RWPE2 (cell line): ENCODE data around the gene MRPL43.

Experiments used
- ATAC-seq: fragments of 200-7000 bp; cut with Tn5 transposase; 3 replicates; pipeline ENCODE4 v1.9.1; 2021; ENCODE audit warnings: low read depth
- DNase-seq: peaks from one replicate; pipeline ENCODE4 v3.0.0-alpha.2; 2020; ENCODE audit warnings: low spot score
- H3K27ac ChIP-seq: fragments of 450-650 bp; 2 replicates; pipeline ENCODE4 v1.5.1; 2017; ENCODE audit warnings: mild to moderate bottlenecking; ENCODE audit not compliant: poor library complexity, severe bottlenecking
- H3K27me3 ChIP-seq: fragments of 250-450 bp; sonication (Bioruptor Pico); 2 replicates; pipeline ENCODE4 v1.5.1; 2021; ENCODE audit warnings: mild to moderate bottlenecking, moderate library complexity; ENCODE audit not compliant: insufficient read depth, poor library complexity, severe bottlenecking
- H3K36me3 ChIP-seq: fragments of 250-450 bp; sonication (Bioruptor Pico); 2 replicates; pipeline ENCODE4 v1.5.1; 2020; ENCODE audit warnings: low read depth, mild to moderate bottlenecking, moderate library complexity
- H3K4me1 ChIP-seq: fragments of 250-450 bp; sonication (Bioruptor Pico); 2 replicates; pipeline ENCODE4 v1.5.1; 2021; ENCODE audit warnings: mild to moderate bottlenecking, moderate library complexity; ENCODE audit not compliant: insufficient read depth, poor library complexity, severe bottlenecking
- H3K4me3 ChIP-seq: fragments of 250-450 bp; sonication (Bioruptor Pico); 2 replicates; pipeline ENCODE4 v1.5.1; 2021; ENCODE audit warnings: mild to moderate bottlenecking, moderate library complexity; ENCODE audit not compliant: severe bottlenecking
- H3K9me3 ChIP-seq: fragments of 250-450 bp; sonication (Bioruptor Pico); 2 replicates; pipeline ENCODE4 v1.5.1; 2021; ENCODE audit warnings: mild to moderate bottlenecking, moderate library complexity; ENCODE audit not compliant: severe bottlenecking
- CTCF ChIP-seq: fragments of 450-650 bp; IDR thresholded peaks from one replicate; pipeline ENCODE4 v1.5.1; 2017; ENCODE audit warnings: mild to moderate bottlenecking, moderate library complexity; ENCODE audit not compliant: poor library complexity, severe bottlenecking

MRPL43 gene

DNA sequence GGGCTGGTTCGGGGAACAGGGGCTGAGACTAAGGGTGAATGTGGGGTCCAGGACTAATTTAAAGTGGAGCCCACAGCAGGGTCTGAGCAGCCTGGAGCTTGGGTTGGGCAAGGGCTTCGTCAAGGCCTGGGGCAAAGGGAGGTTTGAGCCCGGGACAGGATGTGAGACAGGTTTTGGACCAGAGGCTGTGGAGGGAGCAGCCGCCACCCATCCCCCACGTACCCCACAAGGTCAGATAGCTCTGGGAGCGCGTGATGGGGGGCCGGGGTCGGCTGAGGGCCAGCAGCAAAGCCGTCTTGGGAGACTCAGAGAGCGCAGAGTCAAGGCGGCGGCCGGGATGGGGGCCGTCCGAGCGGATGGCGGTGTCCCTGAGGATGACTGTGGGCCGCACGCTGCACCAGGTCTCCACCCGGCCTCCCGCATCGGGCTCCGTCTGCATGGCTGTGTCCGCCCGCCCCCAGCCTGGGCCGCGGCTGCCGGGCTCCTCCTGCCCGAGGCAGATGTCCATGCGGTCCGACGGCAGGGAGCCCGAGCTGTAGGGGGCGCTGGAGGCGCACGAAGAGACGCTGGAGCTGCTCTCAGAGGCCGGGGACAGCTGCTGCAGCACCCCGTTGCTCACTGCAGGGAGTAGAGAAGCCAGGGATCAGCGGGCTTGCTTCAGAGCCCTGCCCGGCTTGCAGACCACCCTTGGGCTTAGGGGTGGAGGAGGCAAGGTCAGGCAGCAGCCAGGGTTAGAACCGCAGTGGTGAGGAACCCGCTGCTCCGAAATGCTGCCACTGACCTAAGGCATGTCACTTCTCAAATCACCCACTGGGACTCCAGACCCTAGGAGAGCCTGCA is 31.5 kb upstream of the MRPL43 start:
- Histone ChIP-seq H3K27me3 (no peaks in the 10 kb centered on the region), H3K4me1 (no peaks in the 10 kb centered on the region), H3K9me3 (no peaks in the 10 kb centered on the region), H3K4me3 (no peak overlapping the region), H3K36me3 (no peaks in the 10 kb centered on the region), H3K27ac (no peak overlapping the region)
- TF ChIP-seq CTCF: peak; percentile 62
- peak; percentile 63 for ATAC-seq
- DNase-seq: no peak

DNA sequence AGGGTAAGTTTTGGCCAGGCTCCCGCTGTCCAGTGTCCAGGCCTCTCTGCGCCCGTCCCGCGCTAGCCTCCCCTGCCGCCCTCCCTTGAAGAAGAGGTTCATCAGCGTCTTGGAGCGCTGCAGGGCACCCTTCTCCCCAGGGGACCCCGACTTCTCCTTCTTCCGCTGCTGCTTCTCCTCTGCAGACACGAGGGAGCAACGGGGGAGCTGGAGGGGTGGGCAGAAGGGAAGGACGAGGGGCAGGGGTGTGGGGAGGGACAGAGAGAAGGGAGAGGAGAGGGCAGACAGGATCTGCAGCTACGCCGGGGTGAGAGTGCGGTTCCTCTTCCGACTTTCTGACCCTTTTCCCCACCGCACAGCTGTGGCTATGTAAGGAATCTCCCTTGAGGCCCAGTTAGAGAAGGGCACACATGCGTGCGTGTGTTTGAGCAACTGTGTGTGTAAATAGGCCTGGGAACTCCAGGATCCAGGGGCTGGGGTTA is 30.9 kb upstream of the MRPL43 start:
- Histone ChIP-seq H3K9me3 (no peaks in the 10 kb centered on the region), H3K27ac (no peak overlapping the region), H3K4me3 (no peak overlapping the region), H3K4me1 (peaks cover 3% of the 10 kb centered on the region), H3K27me3 (no peaks in the 10 kb centered on the region), H3K36me3 (no peaks in the 10 kb centered on the region)
- no peak for TF ChIP-seq CTCF
- no peak for DNase-seq
- no peak for ATAC-seq

DNA sequence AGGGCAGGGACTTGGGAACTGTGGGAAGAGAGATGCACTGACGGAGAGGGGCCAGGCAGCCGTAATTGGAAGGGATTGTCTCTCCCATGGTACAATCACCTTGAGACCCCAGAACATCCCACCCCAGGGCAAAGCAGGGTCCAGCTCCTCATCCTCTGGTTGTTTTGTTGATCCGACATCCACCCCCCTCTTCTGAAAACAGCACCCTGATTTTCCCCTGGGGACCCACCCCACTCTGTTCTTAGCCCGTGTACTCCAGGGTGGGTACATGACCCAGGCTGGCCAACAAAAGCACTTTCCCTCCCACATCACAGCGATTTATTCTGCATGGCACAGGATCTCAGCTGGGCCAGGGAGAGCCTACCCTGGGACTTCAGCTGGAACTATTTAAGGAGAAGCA is 29.5 kb upstream of the MRPL43 start:
- TF ChIP-seq CTCF: no peak
- Histone ChIP-seq H3K9me3 (no peaks in the 10 kb centered on the region), H3K4me3 (no peak overlapping the region), H3K27me3 (no peaks in the 10 kb centered on the region), H3K27ac (no peak overlapping the region), H3K36me3 (no peaks in the 10 kb centered on the region), H3K4me1 (peaks cover 4% of the 10 kb centered on the region)
- ATAC-seq (no peak), DNase-seq (no peak)

DNA sequence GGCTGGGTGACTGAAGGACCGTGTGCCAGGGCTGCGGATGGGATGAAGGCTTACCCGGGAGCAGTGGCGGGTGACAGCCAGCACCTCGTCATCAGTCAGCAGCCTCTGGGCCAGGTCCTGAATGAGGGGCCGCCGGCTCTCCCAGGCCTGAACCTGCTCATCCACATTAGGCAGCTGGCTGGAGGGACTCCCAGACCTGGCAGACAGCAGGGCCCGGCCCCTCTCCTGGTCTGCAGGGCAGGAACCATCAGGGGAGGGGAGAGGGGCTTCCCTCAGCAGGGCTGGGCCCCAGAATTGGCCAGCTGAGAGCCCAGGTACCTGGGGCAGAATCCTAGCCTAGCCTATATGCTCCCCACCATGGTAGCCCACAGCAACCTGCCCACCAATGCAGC is 28.3 kb upstream of the MRPL43 start:
- Histone ChIP-seq H3K4me3 (no peak overlapping the region), H3K27ac (no peak overlapping the region), H3K27me3 (no peaks in the 10 kb centered on the region), H3K4me1 (peaks cover 4% of the 10 kb centered on the region), H3K36me3 (no peaks in the 10 kb centered on the region), H3K9me3 (no peaks in the 10 kb centered on the region)
- no peak for TF ChIP-seq CTCF
- no peak for DNase-seq
- ATAC-seq: no peak

DNA sequence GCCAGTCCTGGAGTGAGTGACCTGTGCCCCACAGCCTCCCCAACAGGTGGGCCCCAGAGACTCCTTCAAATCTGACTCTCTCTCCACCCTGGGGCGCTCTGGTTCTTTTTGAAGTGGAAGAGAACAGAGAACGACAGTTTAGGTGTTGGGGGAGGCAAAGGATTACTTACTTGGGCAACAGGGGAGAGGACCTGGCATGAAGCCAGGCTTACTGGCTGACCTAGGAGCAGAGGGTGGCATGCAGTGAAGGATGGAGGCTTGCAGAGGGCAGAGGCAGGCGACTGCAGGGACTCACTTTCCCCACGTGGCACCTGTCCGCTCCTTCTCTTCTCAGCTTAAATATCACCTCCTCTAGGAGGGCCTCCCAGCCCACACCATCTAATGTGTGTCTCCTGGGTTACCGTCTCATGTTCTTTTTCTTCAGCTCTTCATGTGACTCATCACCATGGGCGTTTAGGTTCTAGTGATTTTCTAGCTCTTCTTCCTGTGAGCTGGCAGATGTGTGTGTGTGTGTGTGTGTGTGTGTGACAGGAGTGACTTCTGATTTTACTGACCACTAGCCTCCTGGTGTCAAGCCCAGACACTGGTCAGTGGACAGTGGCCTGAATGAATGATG is 27.8 kb upstream of the MRPL43 start:
- Histone ChIP-seq H3K27me3 (no peaks in the 10 kb centered on the region), H3K9me3 (no peaks in the 10 kb centered on the region), H3K36me3 (no peaks in the 10 kb centered on the region), H3K27ac (no peak overlapping the region), H3K4me1 (peaks cover 4% of the 10 kb centered on the region), H3K4me3 (no peak overlapping the region)
- 0 out of 3 replicates have a peak, but pooled peaks have one; percentile 8 for ATAC-seq
- no peak for DNase-seq
- TF ChIP-seq CTCF: no peak
